GM23338 (cell line): ENCODE measurements around the gene COX6B2. TPM values are rescaled to one million over a fixed set of nuclear protein-coding genes. Genes with fewer than 3 reads are reported as not detected.

Experiments
- ATAC-seq: fragments of 200-7000 bp; cut with Tn5 transposase; 3 replicates; pipeline ENCODE4 v1.9.1; 2020
- DNase-seq: peaks from one replicate; pipeline ENCODE4 v3.0.0-alpha.2; 2015; ENCODE audit warnings: low spot score
- H2AFZ ChIP-seq: fragments of 200-600 bp; sonication (generic); 2 replicates; pipeline ENCODE4 v1.8.0; 2016; ENCODE audit warnings: antibody characterized with exemption, mild to moderate bottlenecking, moderate library complexity
- H3F3A ChIP-seq: fragments of 200-600 bp; sonication (generic); replicated peaks from 2 replicates; pipeline ENCODE4 v1.8.0; 2017; ENCODE audit warnings: antibody characterized with exemption, mixed run types, low read depth
- H3K27ac ChIP-seq: fragments of 200-600 bp; sonication (generic); 2 replicates; pipeline ENCODE4 v1.6.1; 2016; ENCODE audit warnings: low read depth
- H3K27me3 ChIP-seq: fragments of 200-600 bp; sonication (generic); 2 replicates; pipeline ENCODE4 v1.8.0; 2016; ENCODE audit warnings: mild to moderate bottlenecking, mixed run types, moderate library complexity; ENCODE audit not compliant: insufficient read depth
- H3K36me3 ChIP-seq: fragments of 200-600 bp; sonication (generic); 2 replicates; pipeline ENCODE4 v1.8.0; 2016; ENCODE audit warnings: mild to moderate bottlenecking; ENCODE audit not compliant: insufficient read depth
- H3K4me1 ChIP-seq: fragments of 200-600 bp; sonication (generic); 2 replicates; pipeline ENCODE4 v1.8.0; 2016; ENCODE audit warnings: mild to moderate bottlenecking, moderate library complexity; ENCODE audit not compliant: insufficient read depth
- H3K4me2 ChIP-seq: fragments of 200-600 bp; sonication (generic); 2 replicates; pipeline ENCODE4 v1.7.1; 2017; ENCODE audit warnings: mixed run types
- H3K4me3 ChIP-seq: fragments of 200-600 bp; sonication (generic); 2 replicates; pipeline ENCODE4 v1.6.1; 2016; ENCODE audit warnings: mixed run types
- H3K79me2 ChIP-seq: fragments of 200-600 bp; sonication (generic); replicated peaks from 2 replicates; pipeline ENCODE4 v1.8.0; 2017; ENCODE audit warnings: mild to moderate bottlenecking; ENCODE audit not compliant: insufficient read depth
- H3K9me2 ChIP-seq: fragments of 200-600 bp; sonication (generic); 2 replicates; pipeline ENCODE4 v1.8.0; 2017; ENCODE audit not compliant: insufficient read depth
- H4K20me1 ChIP-seq: fragments of 200-600 bp; sonication (generic); replicated peaks from 2 replicates; pipeline ENCODE4 v1.8.0; 2017; ENCODE audit warnings: mild to moderate bottlenecking; ENCODE audit not compliant: insufficient read depth
- H3K27ac Mint-ChIP-seq: 2 replicates; pipeline ENCODE4 v1.8.0; 2020; ENCODE audit warnings: inconsistent platforms, mild to moderate bottlenecking, moderate library complexity, mixed read lengths
- H3K27me3 Mint-ChIP-seq: 3 replicates; pipeline ENCODE4 v1.8.0; 2022; ENCODE audit warnings: low read depth, mild to moderate bottlenecking, moderate library complexity, mixed read lengths, inconsistent platforms; ENCODE audit not compliant: insufficient read depth, poor library complexity
- H3K36me3 Mint-ChIP-seq: 3 replicates; pipeline ENCODE4 v1.8.0; 2021; ENCODE audit warnings: low read depth, mild to moderate bottlenecking, inconsistent platforms, moderate library complexity, mixed read lengths
- H3K4me1 Mint-ChIP-seq: 3 replicates; pipeline ENCODE4 v1.8.0; 2020; ENCODE audit warnings: mild to moderate bottlenecking, inconsistent platforms, mixed read lengths
- H3K4me3 Mint-ChIP-seq: 3 replicates; pipeline ENCODE4 v1.8.0; 2021; ENCODE audit warnings: moderate library complexity, mild to moderate bottlenecking, inconsistent platforms, mixed read lengths
- H3K9me3 Mint-ChIP-seq: 3 replicates; pipeline ENCODE4 v1.8.0; 2020; ENCODE audit warnings: moderate library complexity, mild to moderate bottlenecking, inconsistent platforms, mixed read lengths
- CTCF ChIP-seq, 2 experiments: fragments of 200-600 bp in 1 of 2; sonication (generic) in 1 of 2; conservative IDR thresholded peaks; 2 replicates each; pipeline versions ENCODE4 v1.5.1 to v1.6.1; 2016 to 2017; ENCODE audit warnings: antibody characterized with exemption in 2 of 2, low read depth in 2 of 2, mild to moderate bottlenecking in 2 of 2, moderate library complexity in 1 of 2
- EZH2phosphoT487 ChIP-seq: fragments of 200-600 bp; sonication (generic); IDR thresholded peaks from one replicate; pipeline ENCODE4 v1.8.1; 2018; ENCODE audit warnings: antibody characterized with exemption; ENCODE audit not compliant: unreplicated experiment
- JUNB ChIP-seq: IDR thresholded peaks from one replicate; pipeline ENCODE4 v1.6.1; 2016; ENCODE audit warnings: antibody characterized with exemption; ENCODE audit not compliant: unreplicated experiment
- REST ChIP-seq: IDR thresholded peaks from one replicate; pipeline ENCODE4 v1.6.1; 2018; ENCODE audit warnings: antibody characterized with exemption; ENCODE audit not compliant: unreplicated experiment
- STAT1 ChIP-seq: IDR thresholded peaks from one replicate; pipeline ENCODE4 v1.6.1; 2016; ENCODE audit warnings: antibody characterized with exemption; ENCODE audit not compliant: unreplicated experiment
- ZNF114 ChIP-seq: fragments of 250-450 bp; sonication (Bioruptor Pico); IDR thresholded peaks from 2 replicates; pipeline ENCODE4 v1.5.0; 2020; ENCODE audit warnings: mild to moderate bottlenecking, moderate library complexity
- ZNF331 ChIP-seq: fragments of 250-450 bp; sonication (Bioruptor Pico); IDR thresholded peaks from 2 replicates; pipeline ENCODE4 v1.5.0; 2020; ENCODE audit warnings: low read depth, mild to moderate bottlenecking, moderate library complexity
- ZNF462 ChIP-seq: fragments of 250-450 bp; sonication (Bioruptor Pico); IDR thresholded peaks from 2 replicates; pipeline ENCODE4 v1.5.0; 2020; ENCODE audit warnings: mild to moderate bottlenecking, moderate library complexity
- polyA plus RNA-seq: library from polyadenylated mRNA; unstranded; fragments of >200 nt; fragmentation: Nextera tagmentation; extraction: Ambion mirVana; gene quantifications from 2 replicates; pipeline ENCODE4 v1.2.1, GENCODE V29; 2016
- total RNA-seq: library from RNA; depleted of rRNA; stranded (reverse); fragments of >200 nt; shearing (Covaris generic); gene quantifications from 2 replicates; pipeline ENCODE4 v1.2.3, GENCODE V29; 2014

COX6B2 gene
- total and polyA plus RNA-seq, 2 experiments from 2014 or later, result 2.7 to 5.3 TPM

- H3K9me3 Mint-ChIP-seq, result no peaks in the 10 kb centered on the region; the same call in 1 of the 3 replicates
- no peak overlapping the region for H3K27ac ChIP-seq
- H3K36me3 Mint-ChIP-seq, result no peaks in the 10 kb centered on the region; the same call in 2 of the 3 replicates
- H3K27me3 Mint-ChIP-seq, result peaks cover 47% of the 10 kb centered on the region
- H3K27me3 ChIP-seq, result peaks cover 48% of the 10 kb centered on the region
- no peak overlapping the region for H3K4me3 Mint-ChIP-seq
- TF ChIP-seq STAT1 (no peak), ZNF462 (CRISPR knock-in tag) (no peak), ZNF331 (no peak), JUNB (no peak), EZH2phosphoT487 (no peak), ZNF114 (no peak), REST (no peak), CTCF (conservative IDR thresholded peaks at IDR 0.05; ENCODE audit: low read depth in 2 of 2) (no peak)
- peaks cover 4% of the 10 kb centered on the region; the same call in 1 of the 2 replicates for H3F3A ChIP-seq
- no peaks in the 10 kb centered on the region for H3K36me3 ChIP-seq
- H3K9me2 ChIP-seq, result no peaks in the 10 kb centered on the region
- DNase-seq (no peak), ATAC-seq (no peak)
- no peak overlapping the region for H3K27ac Mint-ChIP-seq
- peaks cover 21% of the 10 kb centered on the region for H3K4me1 Mint-ChIP-seq
- H3K4me1 ChIP-seq, result peaks cover 2% of the 10 kb centered on the region; the same call in 1 of the 2 replicates
- no peaks in the 10 kb centered on the region for H4K20me1 ChIP-seq
- H3K4me2 ChIP-seq, result no peak overlapping the region
- no peak overlapping the region for H3K4me3 ChIP-seq
- H3K79me2 ChIP-seq, result no peaks in the 10 kb centered on the region
- H2AFZ ChIP-seq, result no peak overlapping the region
Observed at GRCh38 chr19:55366790-55367189, 12.3 kb upstream of the COX6B2 start.
